ENCODE measurements around the gene SLC7A6.

Gene SLC7A6

GRCh38 chr16:68344252-68344651 is 79.9 kb downstream of the SLC7A6 start:
- TF ChIP-seq PATZ1 (CRISPR knock-in tag; IDR thresholded peaks at IDR 0.05; ENCODE audit: borderline replicate concordance) (no peak), PPARA (CRISPR knock-in tag; IDR thresholded peaks at IDR 0.05; ENCODE audit: borderline replicate concordance) (no peak), TSHZ2 (CRISPR knock-in tag; IDR thresholded peaks at IDR 0.05) (no peak), ZFP3 (CRISPR knock-in tag; IDR thresholded peaks at IDR 0.05) (no peak), ZNF70 (CRISPR knock-in tag; IDR thresholded peaks at IDR 0.05) (no peak), TCF4 (CRISPR knock-in tag; IDR thresholded peaks at IDR 0.05; ENCODE audit: borderline replicate concordance) (no peak), POU6F1 (CRISPR knock-in tag; IDR thresholded peaks at IDR 0.05; ENCODE audit: borderline replicate concordance, low read depth) (no peak), ISL1 (CRISPR knock-in tag; IDR thresholded peaks at IDR 0.05) (no peak), CSRNP3 (CRISPR knock-in tag; IDR thresholded peaks at IDR 0.05) (no peak), ZC3H10 (CRISPR knock-in tag; IDR thresholded peaks at IDR 0.05) (no peak), ARNTL (CRISPR knock-in tag; IDR thresholded peaks at IDR 0.05; ENCODE audit: borderline replicate concordance, low read depth) (no peak), ESRRG (CRISPR knock-in tag; IDR thresholded peaks at IDR 0.05) (no peak), CSDC2 (CRISPR knock-in tag; IDR thresholded peaks at IDR 0.05) (no peak), ZNF565 (CRISPR knock-in tag; conservative IDR thresholded peaks at IDR 0.05; ENCODE audit: low read depth) (no peak), BACH2 (CRISPR knock-in tag; IDR thresholded peaks at IDR 0.05; ENCODE audit: borderline replicate concordance) (no peak), TOX (CRISPR knock-in tag; IDR thresholded peaks at IDR 0.05; ENCODE audit: borderline replicate concordance) (no peak), SNAI2 (CRISPR knock-in tag; IDR thresholded peaks at IDR 0.05) (no peak), RARB (CRISPR knock-in tag; IDR thresholded peaks at IDR 0.05) (no peak), OSR1 (CRISPR knock-in tag; IDR thresholded peaks at IDR 0.05) (no peak)
- ATAC-seq: no peak

GRCh38 chr16:68345351-68345810 is 81.1 kb downstream of the SLC7A6 start:
- TF ChIP-seq CSRNP3 (CRISPR knock-in tag; IDR thresholded peaks at IDR 0.05): no peak

GRCh38 chr16:68345958-68346635 is 81.8 kb downstream of the SLC7A6 start:
- no peak for ATAC-seq
- no peak for TF ChIP-seq ZNF8 (CRISPR knock-in tag; IDR thresholded peaks at IDR 0.05)
- no peak for TF ChIP-seq RARB (CRISPR knock-in tag; IDR thresholded peaks at IDR 0.05)
- TF ChIP-seq ZNF565 (CRISPR knock-in tag; conservative IDR thresholded peaks at IDR 0.05; ENCODE audit: low read depth): no peak
- TF ChIP-seq TOX (CRISPR knock-in tag; IDR thresholded peaks at IDR 0.05; ENCODE audit: borderline replicate concordance): no peak
- no peak for TF ChIP-seq ESRRG (CRISPR knock-in tag; IDR thresholded peaks at IDR 0.05)
- TF ChIP-seq GLIS3 (CRISPR knock-in tag; IDR thresholded peaks at IDR 0.05): no peak
- no peak for TF ChIP-seq PATZ1 (CRISPR knock-in tag; IDR thresholded peaks at IDR 0.05; ENCODE audit: borderline replicate concordance)
- TF ChIP-seq CSDC2 (CRISPR knock-in tag; IDR thresholded peaks at IDR 0.05): no peak
- TF ChIP-seq ZNF70 (CRISPR knock-in tag; IDR thresholded peaks at IDR 0.05): no peak
- TF ChIP-seq TCF4 (CRISPR knock-in tag; IDR thresholded peaks at IDR 0.05; ENCODE audit: borderline replicate concordance): no peak
- TF ChIP-seq OSR1 (CRISPR knock-in tag; IDR thresholded peaks at IDR 0.05): no peak
- TF ChIP-seq ZFP3 (CRISPR knock-in tag; IDR thresholded peaks at IDR 0.05): no peak
- no peak for TF ChIP-seq CSRNP3 (CRISPR knock-in tag; IDR thresholded peaks at IDR 0.05)
- TF ChIP-seq PPARA (CRISPR knock-in tag; IDR thresholded peaks at IDR 0.05; ENCODE audit: borderline replicate concordance): no peak

More at GRCh38 chr16:68345351-68345810, 81.1 kb downstream of the SLC7A6 start:
- no peak for ATAC-seq

Measured in SK-N-SH treated with all-trans-retinoic acid at 6 μM for 48 hours (cell line).